ENCODE data around the gene CBLC.

Gene CBLC

GRCh38 chr19:44756089-44756562, 21.6 kb upstream of the CBLC start:
- Histone ChIP-seq H3K9ac (ENCODE audit: low read depth, low read length) (no peak overlapping the region), H3K4me1 (ENCODE audit: control insufficient read depth, insufficient read depth, low read length) (peaks cover 69% of the 10 kb centered on the region), H3K9me3 (replicated peaks; ENCODE audit: low read length) (no peaks in the 10 kb centered on the region), H3K27me3 (ENCODE audit: control insufficient read depth, insufficient read depth, low read length) (no peaks in the 10 kb centered on the region), H3K36me3 (ENCODE audit: insufficient read depth, low read length) (peaks cover 53% of the 10 kb centered on the region), H3K4me3 (ENCODE audit: low read length) (no peak overlapping the region), H3K4me2 (ENCODE audit: low read length) (no peak overlapping the region)

DNA sequence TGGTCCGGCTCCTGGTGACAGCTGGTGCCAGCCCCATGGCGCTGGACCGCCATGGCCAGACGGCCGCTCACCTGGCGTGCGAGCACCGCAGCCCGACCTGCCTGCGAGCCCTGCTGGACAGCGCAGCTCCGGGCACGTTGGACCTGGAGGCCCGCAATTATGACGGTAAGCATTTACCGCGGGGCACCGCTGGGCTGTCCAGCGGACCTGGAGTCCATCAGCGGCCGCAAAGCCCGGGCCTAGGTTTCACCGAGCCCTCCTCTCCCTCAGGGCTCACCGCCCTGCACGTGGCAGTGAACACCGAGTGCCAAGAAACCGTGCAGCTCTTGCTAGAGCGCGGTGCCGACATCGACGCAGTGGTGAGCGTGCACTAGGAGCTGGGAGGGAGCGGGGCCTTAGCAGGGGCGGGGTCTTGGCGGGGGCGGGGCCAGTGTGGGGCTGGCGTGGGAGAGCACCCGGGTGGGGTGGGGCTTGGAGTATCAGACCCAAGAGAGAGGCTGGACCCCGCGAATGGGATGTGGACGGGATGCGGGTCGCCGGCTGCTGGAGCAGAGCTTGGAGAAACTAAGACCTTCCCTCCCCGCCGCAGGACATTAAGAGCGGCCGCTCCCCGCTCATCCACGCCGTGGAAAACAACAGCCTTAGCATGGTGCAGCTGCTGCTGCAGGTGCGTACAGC, 20.5 kb upstream of the CBLC start:
- H3K27me3 ChIP-seq (ENCODE audit: control insufficient read depth, insufficient read depth, low read length), result no peaks in the 10 kb centered on the region
- peak overlapping the region; percentile 49 for H3K4me3 ChIP-seq (ENCODE audit: low read length)
- H3K9me3 ChIP-seq (replicated peaks; ENCODE audit: low read length), result no peaks in the 10 kb centered on the region
- peak overlapping the region; percentile 72 for H3K4me2 ChIP-seq (ENCODE audit: low read length)
- peaks cover 46% of the 10 kb centered on the region for H3K36me3 ChIP-seq (ENCODE audit: insufficient read depth, low read length)
- no peak overlapping the region for H3K9ac ChIP-seq (ENCODE audit: low read depth, low read length)
- peaks cover 65% of the 10 kb centered on the region for H3K4me1 ChIP-seq (ENCODE audit: control insufficient read depth, insufficient read depth, low read length)

- H3K4me2 ChIP-seq (ENCODE audit: low read length), result peak overlapping the region; percentile 72
- H3K4me1 ChIP-seq (ENCODE audit: control insufficient read depth, insufficient read depth, low read length), result peaks cover 58% of the 10 kb centered on the region
- no peaks in the 10 kb centered on the region for H3K9me3 ChIP-seq (replicated peaks; ENCODE audit: low read length)
- H3K36me3 ChIP-seq (ENCODE audit: insufficient read depth, low read length), result peaks cover 39% of the 10 kb centered on the region
- H3K4me3 ChIP-seq (ENCODE audit: low read length), result peak overlapping the region; percentile 49
- H3K27me3 ChIP-seq (ENCODE audit: control insufficient read depth, insufficient read depth, low read length), result no peaks in the 10 kb centered on the region
- H3K9ac ChIP-seq (ENCODE audit: low read depth, low read length), result peak overlapping the region; percentile 57
Observed at GRCh38 chr19:44757735-44758505, 19.8 kb upstream of the CBLC start.

DNA sequence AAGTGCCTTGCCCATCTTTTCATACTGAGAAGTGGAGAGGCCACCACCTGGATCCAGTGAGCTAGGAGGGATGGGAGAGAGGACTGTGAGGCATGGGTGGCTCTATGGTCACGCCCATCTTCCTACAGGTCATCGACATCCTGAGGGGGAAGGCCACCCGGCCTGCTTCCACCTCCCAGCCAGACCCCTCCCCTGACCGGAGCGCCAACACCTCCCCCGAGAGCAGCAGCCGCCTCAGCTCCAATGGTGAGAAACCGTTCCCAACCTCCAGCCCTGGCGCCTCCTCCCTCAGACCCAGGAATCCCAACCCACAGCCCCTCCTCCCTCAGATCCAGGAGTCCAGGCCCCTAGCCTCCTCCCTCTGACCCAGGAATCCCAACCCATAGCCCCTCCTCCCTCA, 19.1 kb upstream of the CBLC start:
- Histone ChIP-seq H3K9ac (ENCODE audit: low read depth, low read length) (peak overlapping the region; percentile 9), H3K9me3 (replicated peaks; ENCODE audit: low read length) (no peaks in the 10 kb centered on the region), H3K4me2 (ENCODE audit: low read length) (peak overlapping the region; percentile 72), H3K4me1 (ENCODE audit: control insufficient read depth, insufficient read depth, low read length) (peaks cover 55% of the 10 kb centered on the region), H3K27me3 (ENCODE audit: control insufficient read depth, insufficient read depth, low read length) (no peaks in the 10 kb centered on the region), H3K4me3 (ENCODE audit: low read length) (peak overlapping the region; percentile 49), H3K36me3 (ENCODE audit: insufficient read depth, low read length) (peaks cover 38% of the 10 kb centered on the region)

GRCh38 chr19:44759083-44759804, 18.4 kb upstream of the CBLC start:
- Histone ChIP-seq H3K4me3 (ENCODE audit: low read length) (no peak overlapping the region), H3K9me3 (replicated peaks; ENCODE audit: low read length) (no peaks in the 10 kb centered on the region), H3K36me3 (ENCODE audit: insufficient read depth, low read length) (peaks cover 38% of the 10 kb centered on the region), H3K9ac (ENCODE audit: low read depth, low read length) (no peak overlapping the region), H3K27me3 (ENCODE audit: control insufficient read depth, insufficient read depth, low read length) (no peaks in the 10 kb centered on the region), H3K4me2 (ENCODE audit: low read length) (no peak overlapping the region), H3K4me1 (ENCODE audit: control insufficient read depth, insufficient read depth, low read length) (peaks cover 48% of the 10 kb centered on the region)

DNA sequence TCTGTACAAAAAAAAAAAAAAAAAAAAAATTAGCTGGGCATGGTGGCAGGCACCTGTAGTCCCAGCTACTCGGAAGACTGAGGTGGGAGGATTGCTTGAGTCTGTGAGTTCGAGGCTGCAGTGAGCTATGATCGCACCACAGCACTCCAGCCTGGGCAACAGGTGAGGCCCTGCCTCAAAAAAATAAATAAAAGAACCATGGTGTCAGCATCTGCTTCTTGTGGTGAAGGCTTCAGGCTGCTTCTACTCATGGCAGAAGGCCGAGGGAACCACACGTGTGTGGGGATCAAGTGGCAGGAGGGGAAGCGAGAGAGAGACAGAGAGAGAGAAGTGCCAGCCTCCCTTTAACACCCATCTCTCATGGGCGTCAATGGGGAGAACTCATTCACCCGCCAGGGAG, 15.7 kb upstream of the CBLC start:
- Histone ChIP-seq H3K27me3 (ENCODE audit: control insufficient read depth, insufficient read depth, low read length) (no peaks in the 10 kb centered on the region), H3K36me3 (ENCODE audit: insufficient read depth, low read length) (peaks cover 29% of the 10 kb centered on the region), H3K9ac (ENCODE audit: low read depth, low read length) (no peak overlapping the region), H3K4me2 (ENCODE audit: low read length) (no peak overlapping the region), H3K4me3 (ENCODE audit: low read length) (no peak overlapping the region), H3K9me3 (replicated peaks; ENCODE audit: low read length) (no peaks in the 10 kb centered on the region), H3K4me1 (ENCODE audit: control insufficient read depth, insufficient read depth, low read length) (peaks cover 27% of the 10 kb centered on the region)

DNA sequence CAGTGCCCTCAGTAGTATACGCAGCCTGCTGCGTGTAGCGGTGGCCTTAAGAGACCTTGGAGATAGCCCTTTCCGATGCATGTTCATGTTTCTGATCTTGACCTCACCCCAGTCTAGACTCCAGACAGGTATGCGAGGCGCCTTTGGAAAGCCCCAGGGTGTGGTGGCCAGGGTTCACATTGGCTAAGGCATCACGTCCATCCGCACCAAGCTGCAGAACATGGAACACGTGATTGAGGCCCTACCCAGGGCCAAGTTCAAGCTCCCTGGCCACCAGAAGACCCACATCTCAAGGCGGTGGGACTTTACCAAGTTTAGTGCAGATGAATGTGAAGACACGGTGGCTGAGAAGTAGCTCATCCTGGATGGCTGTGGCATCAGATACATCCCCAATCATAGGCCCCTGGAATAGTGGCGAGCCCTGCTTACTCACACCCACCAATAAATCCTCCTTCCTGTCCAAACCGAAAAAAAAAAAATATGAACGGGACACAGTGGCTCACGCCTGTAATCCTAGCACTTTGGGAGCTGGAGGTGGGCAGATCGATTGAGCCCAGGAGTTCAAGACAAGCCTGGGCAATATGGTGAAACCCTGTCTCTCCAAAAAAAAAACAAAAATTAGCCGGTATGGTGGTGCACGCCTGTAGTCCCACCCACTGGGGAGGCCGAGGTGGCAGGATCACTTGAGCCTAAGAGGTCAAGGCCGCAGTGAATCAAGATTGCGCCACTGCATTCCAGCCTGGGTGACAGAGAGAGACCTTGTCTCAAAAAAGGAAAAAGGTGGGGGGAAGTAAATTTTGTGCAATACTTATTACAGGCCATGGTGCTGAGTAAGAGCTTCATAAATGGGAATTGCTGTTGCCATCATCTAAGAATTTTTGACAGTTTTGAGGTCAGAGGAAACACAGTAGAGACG, 12.4 kb upstream of the CBLC start:
- H3K36me3 ChIP-seq (ENCODE audit: insufficient read depth, low read length), result peaks cover 4% of the 10 kb centered on the region
- H3K4me1 ChIP-seq (ENCODE audit: control insufficient read depth, insufficient read depth, low read length), result peaks cover 11% of the 10 kb centered on the region
- no peaks in the 10 kb centered on the region for H3K27me3 ChIP-seq (ENCODE audit: control insufficient read depth, insufficient read depth, low read length)
- no peak overlapping the region for H3K9ac ChIP-seq (ENCODE audit: low read depth, low read length)
- no peak overlapping the region for H3K4me3 ChIP-seq (ENCODE audit: low read length)
- H3K9me3 ChIP-seq (replicated peaks; ENCODE audit: low read length), result no peaks in the 10 kb centered on the region
- H3K4me2 ChIP-seq (ENCODE audit: low read length), result no peak overlapping the region

DNA sequence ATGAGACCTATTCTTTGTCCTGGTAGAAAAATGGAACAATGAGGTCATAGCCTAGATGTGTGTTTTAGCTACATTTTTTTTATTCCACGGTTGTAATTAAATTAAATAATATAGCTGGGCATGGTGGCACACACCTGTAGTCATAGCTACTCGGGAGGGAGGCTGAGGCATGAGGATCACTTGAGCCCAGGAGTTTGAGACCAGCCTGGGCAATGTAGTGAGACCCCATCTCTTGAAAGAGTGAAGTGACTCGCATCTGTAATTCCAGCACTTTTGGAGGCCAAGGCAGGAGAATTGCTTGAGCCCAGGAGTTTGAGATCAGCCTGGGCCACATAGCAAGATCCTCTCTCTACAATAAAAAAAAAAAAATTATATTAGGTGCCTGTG, 11.7 kb upstream of the CBLC start:
- no peak overlapping the region for H3K9ac ChIP-seq (ENCODE audit: low read depth, low read length)
- H3K36me3 ChIP-seq (ENCODE audit: insufficient read depth, low read length), result no peaks in the 10 kb centered on the region
- no peaks in the 10 kb centered on the region for H3K27me3 ChIP-seq (ENCODE audit: control insufficient read depth, insufficient read depth, low read length)
- no peaks in the 10 kb centered on the region for H3K9me3 ChIP-seq (replicated peaks; ENCODE audit: low read length)
- H3K4me3 ChIP-seq (ENCODE audit: low read length), result no peak overlapping the region
- H3K4me1 ChIP-seq (ENCODE audit: control insufficient read depth, insufficient read depth, low read length), result peaks cover 7% of the 10 kb centered on the region
- no peak overlapping the region for H3K4me2 ChIP-seq (ENCODE audit: low read length)

- no peaks in the 10 kb centered on the region for H3K9me3 ChIP-seq (replicated peaks; ENCODE audit: low read length)
- peaks cover 9% of the 10 kb centered on the region for H3K4me1 ChIP-seq (ENCODE audit: control insufficient read depth, insufficient read depth, low read length)
- H3K27me3 ChIP-seq (ENCODE audit: control insufficient read depth, insufficient read depth, low read length), result no peaks in the 10 kb centered on the region
- H3K9ac ChIP-seq (ENCODE audit: low read depth, low read length), result no peak overlapping the region
- H3K36me3 ChIP-seq (ENCODE audit: insufficient read depth, low read length), result no peaks in the 10 kb centered on the region
- H3K4me3 ChIP-seq (ENCODE audit: low read length), result no peak overlapping the region
- H3K4me2 ChIP-seq (ENCODE audit: low read length), result no peak overlapping the region
Observed at GRCh38 chr19:44767295-44768180, 10.2 kb upstream of the CBLC start.

DNA sequence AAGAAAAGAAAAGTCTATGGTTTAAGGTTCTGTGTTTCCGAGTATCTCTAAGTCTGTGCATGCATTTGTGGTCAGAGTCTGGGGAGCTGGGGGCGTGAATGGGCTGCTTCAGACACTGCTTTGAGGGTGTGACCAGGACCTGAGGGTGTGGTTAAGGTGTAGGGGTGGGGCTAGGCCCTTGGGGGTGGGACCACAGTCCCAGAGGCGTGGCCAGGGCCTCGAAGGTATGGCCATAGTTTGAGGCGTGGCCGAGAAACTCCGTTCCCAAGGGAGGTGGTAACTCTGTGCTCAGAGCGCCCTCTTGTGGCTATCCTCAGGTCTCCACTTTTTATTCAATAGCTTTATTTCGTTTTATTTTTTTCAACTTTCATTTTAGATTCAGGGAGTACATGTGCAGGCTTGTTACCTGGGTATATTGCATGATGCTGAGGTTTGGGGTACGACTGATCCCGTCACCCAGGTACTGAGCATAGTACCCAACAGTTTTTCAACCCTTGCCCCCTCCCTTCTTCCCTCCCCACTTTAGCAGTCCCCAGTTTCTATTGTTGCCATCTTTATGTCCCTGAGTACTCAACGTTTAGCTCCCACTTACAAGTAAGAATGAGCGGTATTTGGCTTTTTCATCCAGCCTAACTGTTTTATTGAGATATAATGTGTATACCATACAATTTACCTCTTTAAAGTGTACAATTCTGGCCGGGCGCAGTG, 7.0 kb upstream of the CBLC start:
- Histone ChIP-seq H3K4me1 (ENCODE audit: control insufficient read depth, insufficient read depth, low read length) (peaks cover 30% of the 10 kb centered on the region), H3K9me3 (replicated peaks; ENCODE audit: low read length) (no peaks in the 10 kb centered on the region), H3K27me3 (ENCODE audit: control insufficient read depth, insufficient read depth, low read length) (no peaks in the 10 kb centered on the region), H3K36me3 (ENCODE audit: insufficient read depth, low read length) (no peaks in the 10 kb centered on the region), H3K9ac (ENCODE audit: low read depth, low read length) (peak overlapping the region; percentile 35), H3K4me3 (ENCODE audit: low read length) (no peak overlapping the region), H3K4me2 (ENCODE audit: low read length) (peak overlapping the region; percentile 48)

Measured in skeletal muscle satellite cell (primary cell).